HEK293T (cell line): Measurements from ENCODE around the gene PPP1R3C.

Source experiments
- ELF4 ChIP-seq: fragments of 450-650 bp; IDR thresholded peaks from 2 replicates; pipeline ENCODE4 v1.6.1; 2017; ENCODE audit warnings: antibody characterized with exemption
- FOXK2 ChIP-seq: fragments of 450-650 bp; IDR thresholded peaks from 2 replicates; pipeline ENCODE4 v1.6.1; 2016; ENCODE audit warnings: mild to moderate bottlenecking
- FOXM1 ChIP-seq: fragments of 450-650 bp; IDR thresholded peaks from 2 replicates; pipeline ENCODE4 v1.6.1; 2017; ENCODE audit warnings: mild to moderate bottlenecking, borderline replicate concordance
- HDGF ChIP-seq: fragments of 450-650 bp; IDR thresholded peaks from 2 replicates; pipeline ENCODE4 v1.6.1; 2017; ENCODE audit warnings: antibody characterized with exemption, borderline replicate concordance
- TF ChIP-seq, protein P1 (sequence below): fragments of 450-650 bp; IDR thresholded peaks from 2 replicates; pipeline ENCODE4 v1.6.1; 2016

DNA sequence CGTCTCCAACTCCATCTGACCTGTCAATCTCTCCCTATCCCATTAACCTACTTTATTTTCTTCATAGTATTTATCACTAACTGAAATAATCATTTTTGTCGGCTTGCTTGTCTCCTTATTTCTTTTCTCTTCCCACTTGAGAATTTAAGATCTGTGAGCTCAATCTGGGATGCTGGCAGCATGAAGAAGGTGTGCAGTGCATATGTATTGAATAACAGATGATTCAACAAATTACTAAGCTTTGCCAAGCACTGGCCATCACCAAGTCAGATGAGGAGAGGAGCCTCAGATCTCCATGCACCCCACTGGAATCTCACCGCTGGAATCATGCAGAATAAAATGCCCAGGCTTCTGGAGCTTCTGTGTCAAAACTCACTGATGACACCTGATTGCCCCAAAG, 47.6 kb upstream of the PPP1R3C start:
- TF ChIP-seq FOXM1 (no peak), ELF4 (no peak), FOXK2 (no peak), HDGF (no peak)
- TF ChIP-seq, protein P1, sequence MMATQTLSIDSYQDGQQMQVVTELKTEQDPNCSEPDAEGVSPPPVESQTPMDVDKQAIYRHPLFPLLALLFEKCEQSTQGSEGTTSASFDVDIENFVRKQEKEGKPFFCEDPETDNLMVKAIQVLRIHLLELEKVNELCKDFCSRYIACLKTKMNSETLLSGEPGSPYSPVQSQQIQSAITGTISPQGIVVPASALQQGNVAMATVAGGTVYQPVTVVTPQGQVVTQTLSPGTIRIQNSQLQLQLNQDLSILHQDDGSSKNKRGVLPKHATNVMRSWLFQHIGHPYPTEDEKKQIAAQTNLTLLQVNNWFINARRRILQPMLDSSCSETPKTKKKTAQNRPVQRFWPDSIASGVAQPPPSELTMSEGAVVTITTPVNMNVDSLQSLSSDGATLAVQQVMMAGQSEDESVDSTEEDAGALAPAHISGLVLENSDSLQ = no peak
